GM12878 (cell line): ENCODE measurements around the gene PPIE. TPM values are rescaled to one million over a fixed set of nuclear protein-coding genes. Genes with fewer than 3 reads are reported as not detected.

Experiments used
- ATAC-seq: fragments of 200-7000 bp; cut with Tn5 transposase; 3 replicates; pipeline ENCODE4 v1.9.1; 2020; ENCODE audit warnings: mild to moderate bottlenecking, moderate library complexity
- BruUV-seq: library from RNA; stranded (reverse); fragments of 400-500 nt; replicated peaks from 2 replicates; lab custom pipeline; 2021; lab: Mats Ljungman, UMichigan
- CTCF ChIA-PET: fragments of 300-600 bp; sonication (Branson Sonifier 250); formaldehyde crosslinking; extraction: SDS; loops from one replicate; lab custom pipeline; 2021; ENCODE audit warnings: inconsistent platforms; lab: Yijun Ruan, JAX
- POLR2A ChIA-PET: fragments of 350-600 bp; formaldehyde crosslinking; extraction: SDS; loops from one replicate; lab custom pipeline; 2021; ENCODE audit warnings: inconsistent platforms; lab: Charles Lee
- RAD21 ChIA-PET: fragments of 300-600 bp; sonication (Branson Sonifier 250); formaldehyde crosslinking; loops from one replicate; lab custom pipeline; 2023; ENCODE audit warnings: antibody characterized with exemption; ENCODE audit not compliant: unreplicated experiment; lab: Charles Lee
- SMC1A ChIA-PET: fragments of 300-600 bp; sonication (Branson Sonifier 250); formaldehyde crosslinking; loops from one replicate; lab custom pipeline; 2023; ENCODE audit not compliant: unreplicated experiment, uncharacterized antibody; lab: Charles Lee
- DNase-seq: peaks from one replicate; pipeline ENCODE4 v3.0.0-alpha.2; 2011; ENCODE audit warnings: low read depth, low spot score
- FAIRE-seq: peaks from 3 replicates; lab custom pipeline; 2011; peaks lifted over from hg19 to GRCh38; lab: Jason Lieb, UNC
- H2AFZ ChIP-seq: 2 replicates; pipeline ENCODE4 v1.6.0; 2011; ENCODE audit warnings: low read depth, low read length, control low read depth; ENCODE audit not compliant: control insufficient read depth
- H3K27ac ChIP-seq: 2 replicates; pipeline ENCODE4 v1.5.1; 2011; ENCODE audit warnings: control low read depth; ENCODE audit not compliant: control insufficient read depth, insufficient read depth
- H3K27me3 ChIP-seq, 2 experiments: replicated peaks in 1 of 2; 2 replicates each; pipeline versions ENCODE4 v1.6.0 to v1.6.1; 2011; ENCODE audit warnings: low read length in 1 of 2; ENCODE audit not compliant: control insufficient read depth in 2 of 2, insufficient read depth in 2 of 2
- H3K36me3 ChIP-seq, 2 experiments: 2 replicates each; pipeline ENCODE4 v1.5.1; 2011; ENCODE audit warnings: low read length in 1 of 2; ENCODE audit not compliant: control insufficient read depth in 2 of 2, insufficient read depth in 2 of 2
- H3K4me1 ChIP-seq: 2 replicates; pipeline ENCODE4 v1.6.1; 2011; ENCODE audit warnings: mild to moderate bottlenecking, low read length, moderate library complexity, mixed read lengths; ENCODE audit not compliant: control insufficient read depth, insufficient read depth
- H3K4me2 ChIP-seq: 2 replicates; pipeline ENCODE4 v1.6.0; 2011; ENCODE audit warnings: control low read depth; ENCODE audit not compliant: control insufficient read depth, insufficient read depth
- H3K4me3 ChIP-seq: fragments of 200-600 bp; sonication (generic); 2 replicates; pipeline ENCODE4 v1.5.1; 2016
- H3K79me2 ChIP-seq: 2 replicates; pipeline ENCODE4 v1.6.0; 2011; ENCODE audit warnings: low read length; ENCODE audit not compliant: control insufficient read depth, insufficient read depth
- H3K9ac ChIP-seq: 2 replicates; pipeline ENCODE4 v1.8.0; 2011; ENCODE audit warnings: low read length, control low read depth, mixed read lengths; ENCODE audit not compliant: control insufficient read depth, insufficient read depth
- H3K9me3 ChIP-seq: replicated peaks from 3 replicates; pipeline ENCODE4 v1.5.1; 2011; ENCODE audit warnings: mild to moderate bottlenecking, low read length; ENCODE audit not compliant: control insufficient read depth, insufficient read depth
- H4K20me1 ChIP-seq: 2 replicates; pipeline ENCODE4 v1.6.0; 2011; ENCODE audit not compliant: control insufficient read depth, insufficient read depth
- BMI1 ChIP-seq: fragments of 450-650 bp; IDR thresholded peaks from 2 replicates; pipeline ENCODE4 v1.6.1; 2016; ENCODE audit warnings: mild to moderate bottlenecking, moderate library complexity, borderline replicate concordance
- CBX5 ChIP-seq: sonication (generic); IDR thresholded peaks from 2 replicates; pipeline ENCODE4 v1.6.1; 2016; ENCODE audit warnings: low read depth, moderate library complexity, mild to moderate bottlenecking, inconsistent platforms
- CHD1 ChIP-seq: IDR thresholded peaks from 2 replicates; pipeline ENCODE4 v1.6.1; 2012; ENCODE audit warnings: low read depth, low read length, improper control_type of control experiment
- CHD4 ChIP-seq: fragments of 200-600 bp; sonication (generic); IDR thresholded peaks from 2 replicates; pipeline ENCODE4 v1.6.1; 2016; ENCODE audit warnings: mild to moderate bottlenecking
- CREM ChIP-seq: IDR thresholded peaks from 2 replicates; pipeline ENCODE4 v1.6.1; 2014; ENCODE audit warnings: antibody characterized with exemption, low read depth
- IKZF2 ChIP-seq, 2 experiments: fragments of 450-650 bp; IDR thresholded peaks; 2 replicates each; pipeline ENCODE4 v1.6.1; 2017; ENCODE audit warnings: mild to moderate bottlenecking in 2 of 2, moderate library complexity in 2 of 2
- IRF4 ChIP-seq: IDR thresholded peaks from 2 replicates; pipeline ENCODE4 v1.6.1; 2011; ENCODE audit warnings: low read depth, low read length
- KAT2A ChIP-seq: conservative IDR thresholded peaks from 2 replicates; pipeline ENCODE4 v1.6.1; 2011; ENCODE audit warnings: low read depth, low read length; ENCODE audit not compliant: control insufficient read depth
- KLF5 ChIP-seq: fragments of 450-650 bp; IDR thresholded peaks from 2 replicates; pipeline ENCODE4 v1.6.1; 2014; ENCODE audit warnings: mild to moderate bottlenecking; ENCODE audit not compliant: partially characterized antibody
- MEF2A ChIP-seq: IDR thresholded peaks from 2 replicates; pipeline ENCODE4 v1.6.1; 2011; ENCODE audit warnings: low read depth, mild to moderate bottlenecking, low read length, moderate library complexity; ENCODE audit not compliant: insufficient read depth
- MTA3 ChIP-seq: IDR thresholded peaks from 2 replicates; pipeline ENCODE4 v1.6.1; 2012; ENCODE audit warnings: low read length, inconsistent platforms, borderline replicate concordance
- NFYB ChIP-seq: IDR thresholded peaks from 2 replicates; pipeline ENCODE4 v1.6.1; 2011; ENCODE audit warnings: low read depth, mild to moderate bottlenecking, low read length, improper control_type of control experiment, moderate library complexity; ENCODE audit not compliant: insufficient read depth
- TCF7 ChIP-seq: IDR thresholded peaks from 2 replicates; pipeline ENCODE4 v1.6.1; 2014; ENCODE audit warnings: antibody characterized with exemption, borderline replicate concordance
- ZNF592 ChIP-seq: fragments of 450-650 bp; IDR thresholded peaks from 2 replicates; pipeline ENCODE4 v1.6.1; 2017; ENCODE audit warnings: mild to moderate bottlenecking, moderate library complexity
- ZSCAN29 ChIP-seq: fragments of 450-650 bp; IDR thresholded peaks from 2 replicates; pipeline ENCODE4 v1.6.1; 2017; ENCODE audit warnings: mild to moderate bottlenecking, moderate library complexity
- WGBS: methylation state at CpG from one replicate; pipeline ENCODE4 v1.1.6; 2016; ENCODE audit warnings: low lambda C conversion rate; ENCODE audit not compliant: insufficient replicate concordance, insufficient coverage; ENCODE audit errors: missing lambda C conversion rate; 5-methylcytosine and 5-hydroxymethylcytosine counted together
- in situ Hi-C: fragments of 300-500 bp; cut with MboI; formaldehyde crosslinking; loops from 9 replicates; pipeline ENCODE4 v1.14.3; 2018; ENCODE audit warnings: mixed read lengths
- intact Hi-C: fragments of 100-400 bp; cut with micrococcal nuclease; formaldehyde crosslinking; loops from one replicate; pipeline ENCODE4 v1.14.2; 2022; ENCODE audit not compliant: unreplicated experiment
- polyA plus RNA-seq, 11 experiments: library from polyadenylated mRNA; depleted of rRNA in 4 of 11; unstranded in 6 of 11; stranded (reverse) in 5 of 11; fragments of >200 nt; fragmentation: Nextera tagmentation in 4 of 11; fragmentation: Illumina TruSeq in 1 of 11; extraction: Ambion mirVana in 4 of 11; extraction: Trizol in 1 of 11; gene quantifications; 1 replicate in 1 of 11; 2 replicates in 10 of 11; pipeline versions ENCODE4 v1.2.1 to v1.2.3, GENCODE V29; 2011 to 2016; ENCODE audit warnings: inconsistent platforms in 2 of 11, missing spikeins in 2 of 11, low read depth in 1 of 11
- total RNA-seq, 4 experiments: library from RNA; depleted of rRNA in 3 of 4; stranded (reverse); fragments of >200 nt in 3 of 4; fragmentation: Illumina TruSeq in 1 of 4; extraction: Trizol in 1 of 4; gene quantifications; 2 replicates each; pipeline versions ENCODE4 v1.2.1 to v1.2.3, GENCODE V29; 2013 to 2021
- TF ChIP-seq, protein P1 (sequence below): fragments of 450-650 bp; IDR thresholded peaks from 2 replicates; pipeline ENCODE4 v1.6.1; 2016; ENCODE audit warnings: mild to moderate bottlenecking
- TF ChIP-seq, protein P2 (sequence below): IDR thresholded peaks from 2 replicates; pipeline ENCODE4 v1.6.1; 2012; ENCODE audit warnings: low read depth, low read length, improper control_type of control experiment

PPIE gene
- total and polyA plus RNA-seq, 10 of the 15 experiments (the other 5 are each of a cell fraction or from before 2014, with no cell fraction given), result 36.6 to 163 (median 70.1) TPM

GRCh38 chr1:39694026-39694425, 44.7 kb upstream of the PPIE start:
- intact Hi-C loops, result no loop called here
- ChIA-PET SMC1A (interaction anchor here (1.3 to 1.5 kb wide), 2 partner anchors 20 to 27 kb away, joined by 3 read pairs; no protein-coding TSS in a partner anchor), RAD21 (interaction anchor here (1.2 kb wide), 1 partner anchor 12 kb away, joined by 3 read pairs; no protein-coding TSS in a partner anchor), POLR2A (no interaction called here), CTCF (interaction anchor here (0.8 to 2.7 kb wide), 4 partner anchors 8 to 106 kb away, joined by 3 to 15 read pairs (median 5); no protein-coding TSS in a partner anchor)
- H4K20me1 ChIP-seq, result no peaks in the 10 kb centered on the region
- 80% methylated on average over 1 of the region's 1 CpG for WGBS
- no TSS peak for BruUV-seq
- H3K9me3 ChIP-seq, result no peaks in the 10 kb centered on the region
- peaks cover 7% of the 10 kb centered on the region for H3K4me1 ChIP-seq
- H3K27ac ChIP-seq, result no peak overlapping the region
- H3K27me3 ChIP-seq, result peaks cover 0 to 1% of the 10 kb centered on the region in 2 experiments; a peak in 2 of 4 replicates
- H3K9ac ChIP-seq, result no peak overlapping the region
- in situ Hi-C loops, result no loop called here
- no peak overlapping the region for H3K4me2 ChIP-seq
- H2AFZ ChIP-seq, result no peak overlapping the region
- H3K36me3 ChIP-seq, result no peaks in the 10 kb centered on the region
- H3K79me2 ChIP-seq, result no peaks in the 10 kb centered on the region
- DNase-seq, result no peak
- FAIRE-seq, result no peak
- no peak for ATAC-seq
- H3K4me3 ChIP-seq, result no peak overlapping the region
- TF ChIP-seq IKZF2 (IDR thresholded peaks at IDR 0.05) (no peak), KAT2A (no peak), CHD4 (no peak), ZNF592 (no peak), NFYB (no peak), ZSCAN29 (no peak), CBX5 (no peak), IRF4 (no peak), CREM (no peak), MEF2A (no peak), CHD1 (no peak), KLF5 (no peak), TCF7 (no peak), MTA3 (no peak), BMI1 (no peak)
- TF ChIP-seq, protein P1, sequence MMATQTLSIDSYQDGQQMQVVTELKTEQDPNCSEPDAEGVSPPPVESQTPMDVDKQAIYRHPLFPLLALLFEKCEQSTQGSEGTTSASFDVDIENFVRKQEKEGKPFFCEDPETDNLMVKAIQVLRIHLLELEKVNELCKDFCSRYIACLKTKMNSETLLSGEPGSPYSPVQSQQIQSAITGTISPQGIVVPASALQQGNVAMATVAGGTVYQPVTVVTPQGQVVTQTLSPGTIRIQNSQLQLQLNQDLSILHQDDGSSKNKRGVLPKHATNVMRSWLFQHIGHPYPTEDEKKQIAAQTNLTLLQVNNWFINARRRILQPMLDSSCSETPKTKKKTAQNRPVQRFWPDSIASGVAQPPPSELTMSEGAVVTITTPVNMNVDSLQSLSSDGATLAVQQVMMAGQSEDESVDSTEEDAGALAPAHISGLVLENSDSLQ, result no peak
- TF ChIP-seq, protein P2, sequence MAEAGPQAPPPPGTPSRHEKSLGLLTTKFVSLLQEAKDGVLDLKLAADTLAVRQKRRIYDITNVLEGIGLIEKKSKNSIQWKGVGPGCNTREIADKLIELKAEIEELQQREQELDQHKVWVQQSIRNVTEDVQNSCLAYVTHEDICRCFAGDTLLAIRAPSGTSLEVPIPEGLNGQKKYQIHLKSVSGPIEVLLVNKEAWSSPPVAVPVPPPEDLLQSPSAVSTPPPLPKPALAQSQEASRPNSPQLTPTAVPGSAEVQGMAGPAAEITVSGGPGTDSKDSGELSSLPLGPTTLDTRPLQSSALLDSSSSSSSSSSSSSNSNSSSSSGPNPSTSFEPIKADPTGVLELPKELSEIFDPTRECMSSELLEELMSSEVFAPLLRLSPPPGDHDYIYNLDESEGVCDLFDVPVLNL, result no peak
